Upper lobe of right lung (tissue), 1 donor: ENCODE data around the gene PARD3. TPM values are rescaled to one million over a fixed set of nuclear protein-coding genes. Genes with fewer than 3 reads are reported as not detected.

Source experiments
- ATAC-seq: fragments of 200-7000 bp; cut with Tn5 transposase; one replicate; pipeline ENCODE4 v1.9.1; 2020; ENCODE audit warnings: mild to moderate bottlenecking, moderate library complexity
- DNase-seq: peaks from one replicate; pipeline ENCODE4 v3.0.0-alpha.2; 2020
- H3K27ac ChIP-seq: fragments of 200-600 bp; one replicate; pipeline ENCODE4 v1.8.0; 2022
- H3K27me3 ChIP-seq: fragments of 200-600 bp; one replicate; pipeline ENCODE4 v1.8.0; 2022; ENCODE audit warnings: mild to moderate bottlenecking
- H3K36me3 ChIP-seq: fragments of 200-600 bp; one replicate; pipeline ENCODE4 v1.8.0; 2022
- H3K4me1 ChIP-seq: fragments of 200-600 bp; one replicate; pipeline ENCODE4 v1.8.0; 2022
- H3K4me3 ChIP-seq: fragments of 200-600 bp; one replicate; pipeline ENCODE4 v1.8.0; 2022; ENCODE audit warnings: mild to moderate bottlenecking
- H3K9me3 ChIP-seq: fragments of 200-600 bp; one replicate; pipeline ENCODE4 v1.8.0; 2022
- CTCF ChIP-seq: fragments of 200-600 bp; IDR thresholded peaks from one replicate; pipeline ENCODE4 v1.8.0; 2022; ENCODE audit warnings: antibody characterized with exemption
- intact Hi-C: fragments of 100-400 bp; cut with DNase I; formaldehyde crosslinking; loops from one replicate; pipeline ENCODE4 v1.11.0; 2022
- total RNA-seq: library from RNA; stranded (reverse); fragmentation: NEBNext Ultra II Directional; extraction: Animal tissue kit (Norgen Biotek cat#: 25700); gene quantifications from one replicate; pipeline ENCODE4 v1.2.1, GENCODE V29; 2021
- donor health status: DM: no; HTN: yes; CAD: no; lungs with severe emphysema.

PARD3 gene
- total RNA-seq, 1 donor from 2014 or later, result 38.5 TPM

- H3K9me3 ChIP-seq, result no peaks in the 10 kb centered on the region
- H3K4me1 ChIP-seq, result no peaks in the 10 kb centered on the region
- intact Hi-C loops, result no loop called here
- H3K27me3 ChIP-seq, result no peaks in the 10 kb centered on the region
- ATAC-seq (no peak), DNase-seq (no peak)
- H3K27ac ChIP-seq, result no peak overlapping the region
- no peak for TF ChIP-seq CTCF
- H3K4me3 ChIP-seq, result no peak overlapping the region
- no peaks in the 10 kb centered on the region for H3K36me3 ChIP-seq
Observed at GRCh38 chr10:34231441-34232180, 583.5 kb downstream of the PARD3 start.

GRCh38 chr10:34229917-34230316 is 585.2 kb downstream of the PARD3 start:
- DNase-seq (no peak), ATAC-seq (no peak)
- intact Hi-C loops, result no loop called here
- Histone ChIP-seq H3K27me3 (no peaks in the 10 kb centered on the region), H3K4me3 (no peak overlapping the region), H3K4me1 (no peaks in the 10 kb centered on the region), H3K9me3 (no peaks in the 10 kb centered on the region), H3K36me3 (no peaks in the 10 kb centered on the region), H3K27ac (no peak overlapping the region)
- TF ChIP-seq CTCF, result no peak

GRCh38 chr10:34228066-34228465 is 587.0 kb downstream of the PARD3 start:
- Histone ChIP-seq H3K27me3 (no peaks in the 10 kb centered on the region), H3K27ac (no peak overlapping the region), H3K4me3 (no peak overlapping the region), H3K9me3 (no peaks in the 10 kb centered on the region), H3K4me1 (no peaks in the 10 kb centered on the region), H3K36me3 (no peaks in the 10 kb centered on the region)
- intact Hi-C loops, result no loop called here
- ATAC-seq (no peak), DNase-seq (no peak)
- no peak for TF ChIP-seq CTCF

GRCh38 chr10:34224639-34225038 is 590.5 kb downstream of the PARD3 start:
- no peak for TF ChIP-seq CTCF
- Histone ChIP-seq H3K4me3 (no peak overlapping the region), H3K27ac (no peak overlapping the region), H3K27me3 (no peaks in the 10 kb centered on the region), H3K36me3 (no peaks in the 10 kb centered on the region), H3K4me1 (no peaks in the 10 kb centered on the region), H3K9me3 (no peaks in the 10 kb centered on the region)
- ATAC-seq (no peak), DNase-seq (no peak)
- intact Hi-C loops, result no loop called here

GRCh38 chr10:34223658-34224057 is 591.4 kb downstream of the PARD3 start:
- no peak for ATAC-seq
- Histone ChIP-seq H3K4me3 (no peak overlapping the region), H3K36me3 (no peaks in the 10 kb centered on the region), H3K27me3 (no peaks in the 10 kb centered on the region), H3K9me3 (no peaks in the 10 kb centered on the region), H3K27ac (no peak overlapping the region), H3K4me1 (no peaks in the 10 kb centered on the region)
- no peak for DNase-seq
- no peak for TF ChIP-seq CTCF
- intact Hi-C loops, result no loop called here

- intact Hi-C loops, result no loop called here
Observed at GRCh38 chr10:34222359-34222758, 592.7 kb downstream of the PARD3 start.

More at GRCh38 chr10:34222359-34222758, 592.7 kb downstream of the PARD3 start:
- TF ChIP-seq CTCF, result no peak
- ATAC-seq, result no peak
- H3K4me1 ChIP-seq, result no peaks in the 10 kb centered on the region
- H3K36me3 ChIP-seq, result no peaks in the 10 kb centered on the region
- no peak overlapping the region for H3K4me3 ChIP-seq
- no peaks in the 10 kb centered on the region for H3K27me3 ChIP-seq
- no peak overlapping the region for H3K27ac ChIP-seq
- no peak for DNase-seq
- H3K9me3 ChIP-seq, result no peaks in the 10 kb centered on the region
